Right atrium auricular region (tissue), 2 donors: ENCODE measurements around the gene PDE6B. TPM values are rescaled to one million over a fixed set of nuclear protein-coding genes. Genes with fewer than 3 reads are reported as not detected.

Source experiments
- DNase-seq: peaks from one replicate; pipeline ENCODE4 v3.0.0-alpha.2; 2019; ENCODE audit warnings: low spot score
- H3K27ac ChIP-seq, 2 donors: fragments of 200-600 bp; sonication (generic); 1 replicate in 1 of 2; 2 replicates in 1 of 2; pipeline ENCODE4 v1.5.1; 2016 to 2019
- H3K27me3 ChIP-seq, 2 donors: fragments of 200-600 bp; sonication (generic); one replicate each; pipeline versions ENCODE4 v1.5.1 to v1.6.0; 2017 to 2019
- H3K36me3 ChIP-seq: fragments of 200-600 bp; sonication (generic); one replicate; pipeline ENCODE4 v1.5.1; 2016
- H3K4me1 ChIP-seq, 2 donors: fragments of 200-600 bp; sonication (generic); one replicate each; pipeline versions ENCODE4 v1.5.1 to v1.6.0; 2017 to 2019
- H3K4me3 ChIP-seq, 2 donors: fragments of 200-600 bp; sonication (generic); 1 replicate in 1 of 2; 2 replicates in 1 of 2; pipeline ENCODE4 v1.5.1; 2017 to 2019; ENCODE audit warnings: mild to moderate bottlenecking in 1 of 2, moderate library complexity in 1 of 2
- H3K9me3 ChIP-seq, 2 donors: fragments of 200-600 bp; sonication (generic); one replicate each; pipeline ENCODE4 v1.5.1; 2019
- CTCF ChIP-seq, 2 donors: fragments of 200-600 bp; sonication (generic); IDR thresholded peaks; one replicate each; pipeline ENCODE4 v1.5.1; 2019; ENCODE audit warnings: antibody characterized with exemption in 2 of 2
- total RNA-seq, 2 donors: library from RNA; depleted of rRNA; stranded (reverse); fragments of >200 nt; gene quantifications; one replicate each; pipeline ENCODE4 v1.1.0, GENCODE V29; 2016

Gene PDE6B
- total RNA-seq, 2 donors from 2014 or later: 2.3 to 4.6 TPM

- Histone ChIP-seq H3K27me3 (no peaks in the 10 kb centered on the region), H3K4me1 (no peaks in the 10 kb centered on the region), H3K9me3 (peaks cover 0 to 8% of the 10 kb centered on the region in 2 donors), H3K4me3 (no peak overlapping the region), H3K36me3 (no peaks in the 10 kb centered on the region), H3K27ac (no peak overlapping the region)
- no peak for TF ChIP-seq CTCF (IDR thresholded peaks at IDR 0.05)
- DNase-seq: no peak
These were observed 26.4 kb upstream of the PDE6B start for GRCh38 chr4:598925-599324.

GRCh38 chr4:600166-600565, 25.2 kb upstream of the PDE6B start:
- TF ChIP-seq CTCF (IDR thresholded peaks at IDR 0.05): no peak
- H3K27me3 ChIP-seq: no peaks in the 10 kb centered on the region
- no peak for DNase-seq

DNA sequence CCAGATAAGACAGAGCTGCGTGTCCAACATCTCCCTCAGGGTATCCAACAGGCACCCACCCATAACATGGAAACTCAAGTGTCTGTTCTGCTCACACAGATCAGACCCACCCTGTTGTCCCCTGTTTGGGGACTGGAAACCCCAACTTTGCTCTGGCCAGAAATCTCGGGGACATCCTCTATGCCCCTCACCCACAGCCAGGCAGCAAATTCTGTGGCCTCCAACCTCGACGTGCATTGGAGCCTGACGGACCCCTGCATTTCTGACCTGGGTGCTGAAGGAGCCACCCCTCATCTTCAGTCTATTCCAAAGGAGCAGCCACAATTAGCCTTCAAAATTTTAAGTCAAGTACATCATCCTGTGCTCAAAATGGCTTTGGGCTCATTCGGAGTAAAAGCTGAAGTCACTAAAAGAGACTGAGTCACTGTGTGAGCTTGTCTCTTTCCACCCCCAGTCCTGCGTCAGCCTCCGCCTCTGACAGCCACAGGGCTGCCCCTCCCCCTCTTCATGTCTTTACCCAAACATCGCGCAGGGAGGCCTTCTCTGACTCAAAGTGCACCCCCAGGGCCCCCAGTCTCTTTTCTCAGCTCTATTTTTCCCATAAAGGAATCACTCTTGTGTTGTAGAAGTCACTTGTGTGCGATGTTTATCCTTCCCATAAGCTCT, 24.4 kb upstream of the PDE6B start:
- Histone ChIP-seq H3K36me3 (no peaks in the 10 kb centered on the region), H3K9me3 (no peaks in the 10 kb centered on the region), H3K27me3 (no peaks in the 10 kb centered on the region), H3K4me3 (no peak overlapping the region), H3K27ac (no peak overlapping the region), H3K4me1 (no peaks in the 10 kb centered on the region)
- no peak for TF ChIP-seq CTCF (IDR thresholded peaks at IDR 0.05)
- no peak for DNase-seq

More at GRCh38 chr4:600166-600565, 25.2 kb upstream of the PDE6B start:
- H3K4me1 ChIP-seq: no peaks in the 10 kb centered on the region
- H3K27ac ChIP-seq: no peak overlapping the region
- no peak overlapping the region for H3K4me3 ChIP-seq
- no peaks in the 10 kb centered on the region for H3K9me3 ChIP-seq
- H3K36me3 ChIP-seq: no peaks in the 10 kb centered on the region

GRCh38 chr4:601612-602558, 23.5 kb upstream of the PDE6B start:
- no peak overlapping the region for H3K4me3 ChIP-seq
- no peak overlapping the region for H3K27ac ChIP-seq
- no peaks in the 10 kb centered on the region for H3K9me3 ChIP-seq
- no peaks in the 10 kb centered on the region for H3K36me3 ChIP-seq
- TF ChIP-seq CTCF (IDR thresholded peaks at IDR 0.05): no peak
- no peaks in the 10 kb centered on the region for H3K27me3 ChIP-seq
- DNase-seq: peak; percentile 36
- H3K4me1 ChIP-seq: no peaks in the 10 kb centered on the region

GRCh38 chr4:602559-602942, 22.8 kb upstream of the PDE6B start:
- Histone ChIP-seq H3K4me1 (no peaks in the 10 kb centered on the region), H3K4me3 (no peak overlapping the region), H3K27ac (no peak overlapping the region), H3K27me3 (no peaks in the 10 kb centered on the region), H3K9me3 (no peaks in the 10 kb centered on the region), H3K36me3 (no peaks in the 10 kb centered on the region)
- TF ChIP-seq CTCF (IDR thresholded peaks at IDR 0.05): no peak
- DNase-seq: peak; percentile 55
